Measurements from ENCODE around the gene HBP1. TPM values are rescaled to one million over a fixed set of nuclear protein-coding genes. Genes with fewer than 3 reads are reported as not detected.
"Not testable (repeated sequence)": the region's sequence is repeated elsewhere in the genome, so short reads cannot be mapped to it uniquely, and the experiment has no call there.

HBP1 gene
- total RNA-seq, 1 donor, result 90.9 TPM

DNA sequence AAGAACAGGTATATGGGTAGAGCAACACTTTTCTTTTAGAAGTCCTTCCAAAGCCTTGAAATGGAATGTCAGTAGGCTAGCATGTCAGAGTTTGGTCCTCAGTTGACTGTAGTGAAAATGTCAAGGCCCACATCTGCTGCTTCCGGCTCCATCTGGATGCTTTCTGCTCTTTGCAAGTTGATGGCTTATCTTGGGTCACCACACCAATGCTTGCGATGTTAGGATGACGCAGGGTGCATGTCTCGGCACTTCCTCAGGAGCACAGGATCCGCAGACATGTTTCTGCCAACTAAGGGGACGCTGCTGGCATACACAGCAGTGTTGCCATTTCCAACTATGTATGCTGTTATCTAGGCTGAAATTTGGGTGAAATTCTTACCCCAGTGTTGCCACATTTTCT is 14.0 kb upstream of the HBP1 start:
- no peak overlapping the region for H3K4me3 ChIP-seq (ENCODE audit: low read depth, low read length)
- TF ChIP-seq, protein P1, sequence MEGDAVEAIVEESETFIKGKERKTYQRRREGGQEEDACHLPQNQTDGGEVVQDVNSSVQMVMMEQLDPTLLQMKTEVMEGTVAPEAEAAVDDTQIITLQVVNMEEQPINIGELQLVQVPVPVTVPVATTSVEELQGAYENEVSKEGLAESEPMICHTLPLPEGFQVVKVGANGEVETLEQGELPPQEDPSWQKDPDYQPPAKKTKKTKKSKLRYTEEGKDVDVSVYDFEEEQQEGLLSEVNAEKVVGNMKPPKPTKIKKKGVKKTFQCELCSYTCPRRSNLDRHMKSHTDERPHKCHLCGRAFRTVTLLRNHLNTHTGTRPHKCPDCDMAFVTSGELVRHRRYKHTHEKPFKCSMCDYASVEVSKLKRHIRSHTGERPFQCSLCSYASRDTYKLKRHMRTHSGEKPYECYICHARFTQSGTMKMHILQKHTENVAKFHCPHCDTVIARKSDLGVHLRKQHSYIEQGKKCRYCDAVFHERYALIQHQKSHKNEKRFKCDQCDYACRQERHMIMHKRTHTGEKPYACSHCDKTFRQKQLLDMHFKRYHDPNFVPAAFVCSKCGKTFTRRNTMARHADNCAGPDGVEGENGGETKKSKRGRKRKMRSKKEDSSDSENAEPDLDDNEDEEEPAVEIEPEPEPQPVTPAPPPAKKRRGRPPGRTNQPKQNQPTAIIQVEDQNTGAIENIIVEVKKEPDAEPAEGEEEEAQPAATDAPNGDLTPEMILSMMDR (IDR thresholded peaks at IDR 0.05; ENCODE audit: insufficient read depth, low read length), result no peak
- DNase-seq (ENCODE audit: low read depth), result no peak

DNA sequence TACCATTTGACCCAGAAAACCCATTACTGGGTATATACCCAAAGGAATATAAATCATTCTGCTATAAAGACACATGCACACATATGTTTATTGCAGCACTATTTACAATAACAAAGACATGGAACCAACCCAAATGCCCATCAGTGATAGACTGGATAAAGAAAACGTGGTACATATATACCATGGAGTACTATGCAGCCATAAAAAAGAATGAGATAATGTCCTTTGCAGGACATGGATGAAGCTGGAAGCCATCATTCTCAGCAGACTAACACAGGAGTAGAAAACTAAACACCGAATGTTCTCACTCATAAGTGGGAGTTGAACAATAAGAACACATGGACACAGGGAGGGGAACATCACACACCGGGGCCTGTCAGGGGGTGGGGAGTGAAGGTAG is 13.1 kb upstream of the HBP1 start:
- H3K4me3 ChIP-seq (ENCODE audit: low read depth, low read length); DNase-seq (ENCODE audit: low read depth): not testable (repeated sequence)

GRCh38 chr7:107157091-107157490 is 11.7 kb upstream of the HBP1 start:
- DNase-seq (ENCODE audit: low read depth), result no peak
- no peak overlapping the region for H3K4me3 ChIP-seq (ENCODE audit: low read depth, low read length)
- TF ChIP-seq, protein P1 (IDR thresholded peaks at IDR 0.05; ENCODE audit: insufficient read depth, low read length), result no peak

DNA sequence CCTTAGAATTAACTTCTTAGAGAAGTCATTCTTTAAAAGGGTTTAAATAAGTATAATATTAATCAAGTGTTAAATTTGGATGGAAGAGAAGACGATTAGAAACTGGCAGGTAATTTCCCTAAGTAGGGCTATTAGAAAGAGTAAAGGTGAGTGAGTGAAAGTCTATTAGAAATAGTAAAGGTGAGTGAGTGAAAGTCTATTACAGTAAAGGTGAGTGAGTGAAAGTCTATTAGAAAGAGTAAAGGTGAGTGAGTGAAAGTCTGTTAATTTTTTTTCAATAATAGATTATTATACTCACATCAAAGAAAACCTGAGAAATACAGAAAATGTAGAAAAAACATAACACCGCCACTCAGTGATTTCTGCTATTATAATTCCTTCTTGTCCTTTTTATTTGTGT is 10.8 kb upstream of the HBP1 start:
- no peak for DNase-seq (ENCODE audit: low read depth)
- H3K4me3 ChIP-seq (ENCODE audit: low read depth, low read length), result no peak overlapping the region
- TF ChIP-seq, protein P1 (IDR thresholded peaks at IDR 0.05; ENCODE audit: insufficient read depth, low read length), result no peak

GRCh38 chr7:107160389-107160788 is 8.4 kb upstream of the HBP1 start:
- no peak for DNase-seq (ENCODE audit: low read depth)
- H3K4me3 ChIP-seq (ENCODE audit: low read depth, low read length), result no peak overlapping the region
- TF ChIP-seq, protein P1 (IDR thresholded peaks at IDR 0.05; ENCODE audit: insufficient read depth, low read length), result no peak

DNA sequence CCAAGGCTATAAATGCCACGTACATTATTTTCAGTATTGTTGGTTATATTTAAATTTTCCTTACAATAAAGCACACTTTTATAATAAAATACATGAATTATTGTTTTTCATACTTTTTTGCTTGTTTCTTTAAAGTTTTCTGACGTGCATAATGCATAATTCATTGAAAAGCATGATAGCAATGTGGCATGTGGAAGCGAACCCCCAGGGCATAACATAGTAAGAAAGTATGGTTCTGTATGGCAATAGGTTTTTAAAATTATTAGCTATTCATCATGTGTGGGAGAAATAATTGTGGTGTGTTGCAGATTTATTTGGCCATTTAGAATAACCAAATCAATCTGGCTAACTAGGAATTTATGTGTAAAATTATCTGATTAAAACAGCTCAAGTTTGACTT is 7.4 kb upstream of the HBP1 start:
- no peak for DNase-seq (ENCODE audit: low read depth)
- TF ChIP-seq, protein P1 (IDR thresholded peaks at IDR 0.05; ENCODE audit: insufficient read depth, low read length), result no peak
- H3K4me3 ChIP-seq (ENCODE audit: low read depth, low read length), result no peak overlapping the region

DNA sequence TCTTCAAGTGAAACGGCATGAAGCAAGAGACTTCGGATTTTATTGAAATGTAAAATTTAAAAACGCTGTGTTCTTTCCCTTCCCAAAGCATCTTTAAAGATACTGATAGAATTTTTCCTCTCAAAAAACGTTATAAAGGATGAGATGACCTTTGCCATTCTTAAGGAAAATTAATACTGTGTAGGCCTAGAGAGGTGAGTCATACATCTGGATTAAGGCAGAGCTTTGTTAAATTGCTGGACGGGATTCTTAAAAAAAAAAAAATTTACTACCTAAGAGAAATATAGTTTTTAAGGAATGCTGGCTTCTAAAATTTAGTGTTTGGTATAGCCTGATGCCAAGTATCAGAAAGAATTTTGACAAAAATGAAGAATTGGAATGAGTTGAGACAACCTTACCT is 6.3 kb upstream of the HBP1 start:
- no peak overlapping the region for H3K4me3 ChIP-seq (ENCODE audit: low read depth, low read length)
- TF ChIP-seq, protein P1 (IDR thresholded peaks at IDR 0.05; ENCODE audit: insufficient read depth, low read length), result no peak
- no peak for DNase-seq (ENCODE audit: low read depth)

All from fibroblast of the aortic adventitia (primary cell).